HG02981 (cell line): Measurements from ENCODE around the gene G6PC3.
"Not testable (repeated sequence)": the region's sequence is repeated elsewhere in the genome, so short reads cannot be mapped to it uniquely, and the experiment has no call there.

Experiments
- ATAC-seq: cut with Tn5 transposase; IDR thresholded peaks from one replicate; pipeline ENCODE4 v1.9.1; 2021; ENCODE audit warnings: mild to moderate bottlenecking, moderate library complexity; ENCODE audit not compliant: unreplicated experiment

The G6PC3 gene

GRCh38 chr17:44082256-44082927, 11.9 kb downstream of the G6PC3 start:
- no peak for ATAC-seq

- ATAC-seq: no peak
Measured at GRCh38 chr17:44083250-44083849, 12.8 kb downstream of the G6PC3 start.

- ATAC-seq: no peak
Measured at GRCh38 chr17:44084131-44084538, 13.6 kb downstream of the G6PC3 start.

- ATAC-seq: no peak
Measured at GRCh38 chr17:44084921-44085320, 14.4 kb downstream of the G6PC3 start.

GRCh38 chr17:44085908-44086307, 15.4 kb downstream of the G6PC3 start:
- ATAC-seq: no peak

- ATAC-seq: no peak
Measured at GRCh38 chr17:44086364-44087311, 16.1 kb downstream of the G6PC3 start.

- ATAC-seq: no peak
Measured at GRCh38 chr17:44087319-44087718, 16.8 kb downstream of the G6PC3 start.

- no peak for ATAC-seq
Measured at GRCh38 chr17:44088254-44088653, 17.7 kb downstream of the G6PC3 start.

GRCh38 chr17:44091200-44091997, 20.9 kb downstream of the G6PC3 start:
- no peak for ATAC-seq

GRCh38 chr17:44092051-44092450, 21.5 kb downstream of the G6PC3 start:
- no peak for ATAC-seq

GRCh38 chr17:44093231-44093900, 22.8 kb downstream of the G6PC3 start:
- no peak for ATAC-seq

- no peak for ATAC-seq
Measured at GRCh38 chr17:44094701-44095387, 24.3 kb downstream of the G6PC3 start.

- ATAC-seq: no peak
Measured at GRCh38 chr17:44095388-44095646, 24.8 kb downstream of the G6PC3 start.

GRCh38 chr17:44095647-44096496, 25.3 kb downstream of the G6PC3 start:
- no peak for ATAC-seq

GRCh38 chr17:44097110-44097958, 26.8 kb downstream of the G6PC3 start:
- no peak for ATAC-seq

GRCh38 chr17:44101858-44102257, 31.3 kb downstream of the G6PC3 start:
- ATAC-seq: not testable (repeated sequence)

- ATAC-seq: no peak
Measured at GRCh38 chr17:44102849-44103622, 32.5 kb downstream of the G6PC3 start.
